Neural cell (in vitro differentiated cells): ENCODE results near the gene SERPINA3.

ENCODE experiments used
- CTCF ChIP-seq: fragments of 450-650 bp; IDR thresholded peaks from 2 replicates; pipeline ENCODE4 v1.5.1; 2014; ENCODE audit warnings: antibody characterized with exemption, mild to moderate bottlenecking, moderate library complexity; ENCODE audit not compliant: poor library complexity, severe bottlenecking
- RAD21 ChIP-seq: fragments of 450-650 bp; conservative IDR thresholded peaks from 2 replicates; pipeline ENCODE4 v1.6.1; 2014; ENCODE audit warnings: antibody characterized with exemption, mild to moderate bottlenecking, moderate library complexity

- TF ChIP-seq RAD21 (no peak), CTCF (no peak)
Measured at GRCh38 chr14:94665121-94665520, 52.9 kb downstream of the SERPINA3 start.
